DMS79 treated with DMSO at 0.1 percent for 48 hours (cell line): ENCODE measurements around the gene FARP2.

Experiments used
- DNase-seq: peaks from one replicate; lab custom pipeline; 2025; lab: John Stamatoyannopoulos, UW

Gene FARP2

GRCh38 chr2:241532733-241533601, 176.9 kb downstream of the FARP2 start:
- no peak for DNase-seq

- DNase-seq: no peak
These were observed 178.2 kb downstream of the FARP2 start for GRCh38 chr2:241534293-241534692.

GRCh38 chr2:241534701-241535375, 178.8 kb downstream of the FARP2 start:
- no peak for DNase-seq

GRCh38 chr2:241535871-241536655, 180.0 kb downstream of the FARP2 start:
- DNase-seq: no peak

- no peak for DNase-seq
These were observed 182.9 kb downstream of the FARP2 start for GRCh38 chr2:241538838-241539615.

GRCh38 chr2:241539616-241540374, 183.7 kb downstream of the FARP2 start:
- no peak for DNase-seq

- no peak for DNase-seq
These were observed 184.3 kb downstream of the FARP2 start for GRCh38 chr2:241540401-241540770.

GRCh38 chr2:241540771-241541561, 184.9 kb downstream of the FARP2 start:
- DNase-seq: no peak

- no peak for DNase-seq
These were observed 185.6 kb downstream of the FARP2 start for GRCh38 chr2:241541564-241542277.

- DNase-seq: no peak
These were observed 186.2 kb downstream of the FARP2 start for GRCh38 chr2:241542278-241542605.
